Cardiac muscle cell (in vitro differentiated cells and primary cell): Measurements from ENCODE around the gene SYTL2. TPM values are rescaled to one million over a fixed set of nuclear protein-coding genes. Genes with fewer than 3 reads are reported as not detected.

Experiments
- DNase-seq, 2 donors: peaks; one replicate each; pipeline versions ENCODE4 v3.0.0 to v3.0.0-alpha.2; 2010 to 2017; ENCODE audit warnings: low read depth in 1 of 2, low spot score in 1 of 2
- H3K27ac ChIP-seq: fragments of 200-600 bp; sonication (generic); 2 replicates; pipeline ENCODE4 v1.5.1; 2016
- H3K27me3 ChIP-seq: fragments of 200-600 bp; sonication (generic); 2 replicates; pipeline ENCODE4 v1.6.0; 2016; ENCODE audit warnings: control low read depth
- H3K36me3 ChIP-seq: fragments of 200-600 bp; sonication (generic); 2 replicates; pipeline ENCODE4 v1.5.1; 2016; ENCODE audit warnings: control low read depth
- H3K4me1 ChIP-seq: fragments of 200-600 bp; sonication (generic); 2 replicates; pipeline ENCODE4 v1.8.1; 2017; ENCODE audit warnings: low read depth, mild to moderate bottlenecking, mixed run types
- H3K4me3 ChIP-seq: fragments of 200-600 bp; sonication (generic); 2 replicates; pipeline ENCODE4 v1.5.1; 2016; ENCODE audit warnings: mild to moderate bottlenecking
- H3K9me3 ChIP-seq: fragments of 200-600 bp; sonication (generic); 2 replicates; pipeline ENCODE4 v1.5.1; 2017; ENCODE audit warnings: low read depth, mild to moderate bottlenecking, control low read depth
- polyA plus RNA-seq: library from polyadenylated mRNA; unstranded; fragments of >200 nt; fragmentation: Nextera tagmentation; extraction: Ambion mirVana; gene quantifications from 2 replicates; pipeline ENCODE4 v1.2.1, GENCODE V29; 2016
- total RNA-seq: library from RNA; depleted of rRNA; stranded (reverse); fragments of >200 nt; gene quantifications from 2 replicates; pipeline ENCODE4 v1.2.3, GENCODE V29; 2016
- TF ChIP-seq, protein P1 (sequence below): IDR thresholded peaks from 2 replicates; pipeline ENCODE4 v1.5.1; 2012; ENCODE audit warnings: low read depth, mild to moderate bottlenecking, low read length

Gene SYTL2
- total and polyA plus RNA-seq, 2 experiments from 2014 or later, result 1.7 to 4.1 TPM

DNA sequence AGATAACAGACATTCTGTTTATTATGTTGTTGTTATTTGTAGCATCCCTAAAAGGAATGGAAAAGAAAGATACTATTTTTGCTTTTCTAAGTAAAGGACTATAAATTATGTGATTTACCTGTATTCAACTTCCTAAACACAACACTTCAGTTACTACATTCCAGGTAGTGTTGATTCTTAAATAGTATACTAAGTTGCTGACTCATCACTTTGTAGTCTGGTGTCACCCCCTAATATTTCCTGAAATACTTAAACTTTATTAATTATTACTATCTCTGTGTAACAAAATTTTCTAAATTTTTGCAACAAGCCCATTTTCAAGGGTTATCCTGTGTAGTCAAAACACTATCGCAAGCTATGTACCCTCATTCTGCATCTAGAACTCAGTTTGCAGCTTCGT lies 7.0 kb downstream of the SYTL2 start:
- no peak for DNase-seq
- Histone ChIP-seq H3K27me3 (peaks cover 11% of the 10 kb centered on the region), H3K4me3 (no peak overlapping the region), H3K4me1 (no peaks in the 10 kb centered on the region), H3K36me3 (no peaks in the 10 kb centered on the region), H3K27ac (no peak overlapping the region), H3K9me3 (no peaks in the 10 kb centered on the region)
- TF ChIP-seq, protein P1, sequence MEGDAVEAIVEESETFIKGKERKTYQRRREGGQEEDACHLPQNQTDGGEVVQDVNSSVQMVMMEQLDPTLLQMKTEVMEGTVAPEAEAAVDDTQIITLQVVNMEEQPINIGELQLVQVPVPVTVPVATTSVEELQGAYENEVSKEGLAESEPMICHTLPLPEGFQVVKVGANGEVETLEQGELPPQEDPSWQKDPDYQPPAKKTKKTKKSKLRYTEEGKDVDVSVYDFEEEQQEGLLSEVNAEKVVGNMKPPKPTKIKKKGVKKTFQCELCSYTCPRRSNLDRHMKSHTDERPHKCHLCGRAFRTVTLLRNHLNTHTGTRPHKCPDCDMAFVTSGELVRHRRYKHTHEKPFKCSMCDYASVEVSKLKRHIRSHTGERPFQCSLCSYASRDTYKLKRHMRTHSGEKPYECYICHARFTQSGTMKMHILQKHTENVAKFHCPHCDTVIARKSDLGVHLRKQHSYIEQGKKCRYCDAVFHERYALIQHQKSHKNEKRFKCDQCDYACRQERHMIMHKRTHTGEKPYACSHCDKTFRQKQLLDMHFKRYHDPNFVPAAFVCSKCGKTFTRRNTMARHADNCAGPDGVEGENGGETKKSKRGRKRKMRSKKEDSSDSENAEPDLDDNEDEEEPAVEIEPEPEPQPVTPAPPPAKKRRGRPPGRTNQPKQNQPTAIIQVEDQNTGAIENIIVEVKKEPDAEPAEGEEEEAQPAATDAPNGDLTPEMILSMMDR, result no peak

DNA sequence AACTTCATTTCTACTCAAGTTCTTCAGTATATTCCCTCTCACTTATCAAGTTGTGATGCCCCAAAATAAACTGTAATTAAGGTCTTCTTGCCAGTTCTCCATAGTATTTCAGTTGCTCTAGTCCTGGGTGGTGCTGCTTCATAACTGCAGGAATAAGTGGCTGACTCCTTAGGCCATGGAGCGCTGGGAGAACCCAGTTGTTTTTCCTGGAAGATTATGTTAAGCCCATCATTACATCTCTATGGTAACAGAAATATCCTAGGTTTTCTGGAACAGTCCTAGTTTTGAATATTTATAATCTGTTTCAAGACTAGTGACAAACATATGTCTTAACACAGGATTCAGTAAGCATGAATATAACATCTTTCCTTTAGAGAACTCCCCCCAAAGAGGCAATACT lies 7.6 kb downstream of the SYTL2 start:
- Histone ChIP-seq H3K9me3 (no peaks in the 10 kb centered on the region), H3K27ac (no peak overlapping the region), H3K4me1 (no peaks in the 10 kb centered on the region), H3K27me3 (peaks cover 11% of the 10 kb centered on the region), H3K36me3 (no peaks in the 10 kb centered on the region), H3K4me3 (no peak overlapping the region)
- DNase-seq, result no peak
- TF ChIP-seq, protein P1, result no peak

DNA sequence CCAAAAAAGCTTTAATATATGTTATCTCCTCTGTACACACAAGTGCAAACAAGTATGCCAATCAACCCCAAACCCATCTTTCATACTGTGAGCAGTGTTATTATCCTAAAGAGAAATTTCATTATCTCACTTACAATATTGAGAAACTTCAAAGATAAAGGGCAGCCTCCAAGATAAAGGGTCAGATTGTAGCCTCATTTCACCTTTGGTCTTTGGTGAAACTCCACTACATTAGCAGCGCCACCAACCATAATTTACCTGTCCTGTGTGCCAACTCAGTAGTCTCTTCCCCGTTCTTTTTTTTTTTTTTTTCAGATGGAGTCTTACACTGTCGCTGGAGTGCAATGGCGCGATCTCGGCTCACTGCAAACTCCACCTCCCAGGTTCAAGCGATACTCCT lies 9.4 kb downstream of the SYTL2 start:
- no peaks in the 10 kb centered on the region for H3K4me1 ChIP-seq
- TF ChIP-seq, protein P1, result no peak
- H3K36me3 ChIP-seq, result no peaks in the 10 kb centered on the region
- peaks cover 14% of the 10 kb centered on the region for H3K27me3 ChIP-seq
- H3K4me3 ChIP-seq, result no peak overlapping the region
- H3K9me3 ChIP-seq, result no peaks in the 10 kb centered on the region
- no peak overlapping the region for H3K27ac ChIP-seq
- DNase-seq, result no peak

DNA sequence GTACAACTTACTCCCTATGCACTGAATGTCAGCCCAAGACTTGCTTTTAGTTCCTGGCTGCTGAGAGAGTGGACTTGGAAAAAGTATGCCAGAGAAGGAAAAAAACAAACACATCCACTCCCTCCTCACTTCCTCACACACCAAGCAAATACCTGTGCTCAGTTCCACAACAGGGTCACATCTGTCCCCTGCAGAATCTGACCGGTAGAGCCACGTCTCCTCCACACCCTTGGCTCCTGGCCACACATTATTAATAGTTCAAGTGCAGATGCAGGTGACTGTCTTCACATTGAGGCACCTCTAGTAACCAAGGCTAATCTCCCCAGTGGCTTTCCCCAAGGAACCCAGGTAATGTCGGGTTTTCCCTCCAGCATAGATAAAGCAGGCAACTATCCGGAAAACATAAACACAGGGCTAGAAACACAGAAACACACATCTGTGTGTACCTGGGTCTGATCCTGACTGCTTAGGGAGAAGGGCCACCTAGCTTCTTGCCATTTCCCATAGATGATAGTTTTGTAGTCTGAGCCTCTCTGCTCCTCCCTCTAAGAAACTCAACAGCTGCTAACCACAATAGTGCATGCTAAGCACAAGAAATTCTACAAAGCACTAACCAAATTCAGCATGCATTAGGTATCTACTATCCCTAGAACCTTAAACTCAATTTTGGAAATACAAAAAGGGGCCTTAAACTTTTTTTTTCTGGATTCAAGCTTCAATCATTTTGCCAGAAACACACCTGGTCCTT lies 10.2 kb downstream of the SYTL2 start:
- H3K27ac ChIP-seq, result no peak overlapping the region
- H3K27me3 ChIP-seq, result peaks cover 8% of the 10 kb centered on the region
- no peaks in the 10 kb centered on the region for H3K36me3 ChIP-seq
- TF ChIP-seq, protein P1, result no peak
- no peak for DNase-seq
- no peaks in the 10 kb centered on the region for H3K9me3 ChIP-seq
- no peaks in the 10 kb centered on the region for H3K4me1 ChIP-seq
- no peak overlapping the region for H3K4me3 ChIP-seq

DNA sequence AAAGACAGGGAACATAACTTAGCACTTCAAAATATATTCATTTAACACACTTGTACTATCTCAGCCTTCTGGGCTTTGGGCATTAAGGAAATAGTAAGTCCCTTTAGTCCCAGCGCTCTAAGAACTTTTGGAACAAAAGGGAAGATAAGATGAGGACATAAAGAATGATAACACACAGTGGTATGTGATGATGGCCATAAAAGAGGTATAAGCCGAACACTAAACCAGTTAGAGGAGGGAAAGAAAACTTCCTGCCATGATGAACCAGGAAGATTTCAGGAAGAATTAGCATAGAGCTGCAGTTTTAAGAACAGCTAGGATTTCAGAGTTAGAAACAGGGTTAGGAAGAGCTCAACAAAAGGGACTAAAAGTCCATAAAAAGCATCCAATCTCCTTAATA lies 11.8 kb downstream of the SYTL2 start:
- Histone ChIP-seq H3K27ac (no peak overlapping the region), H3K9me3 (no peaks in the 10 kb centered on the region), H3K4me1 (no peaks in the 10 kb centered on the region), H3K27me3 (peaks cover 7% of the 10 kb centered on the region), H3K36me3 (no peaks in the 10 kb centered on the region), H3K4me3 (no peak overlapping the region)
- DNase-seq, result no peak
- TF ChIP-seq, protein P1, result no peak
